WI38 (cell line): ENCODE measurements around the gene LIF.

Source experiments
- H3K4me3 ChIP-seq: 2 replicates; pipeline ENCODE4 v1.5.1; 2011; ENCODE audit warnings: low read depth, mild to moderate bottlenecking, control low read depth, low read length
- CTCF ChIP-seq: IDR thresholded peaks from 2 replicates; pipeline ENCODE4 v1.5.1; 2012; ENCODE audit warnings: low read depth, mild to moderate bottlenecking, control low read depth, low read length

Gene LIF

GRCh38 chr22:30190574-30190973 is 56.0 kb downstream of the LIF start:
- TF ChIP-seq CTCF: no peak
- no peak overlapping the region for H3K4me3 ChIP-seq
